Body of pancreas (tissue), 4 donors: ENCODE measurements around the gene CRKL. TPM values are rescaled to one million over a fixed set of nuclear protein-coding genes. Genes with fewer than 3 reads are reported as not detected.
"Not testable (repeated sequence)": the region's sequence is repeated elsewhere in the genome, so short reads cannot be mapped to it uniquely, and the experiment has no call there.

ENCODE experiments used
- ATAC-seq: fragments of 150-250 bp; one replicate; pipeline ENCODE4 v1.9.1; 2016
- DNase-seq, 4 donors: peaks; one replicate each; pipeline ENCODE4 v3.0.0-alpha.2; 2019
- H3K27ac ChIP-seq, 4 donors: fragments of 200-600 bp; sonication (generic); 1 replicate in 3 of 4; 2 replicates in 1 of 4; pipeline versions ENCODE4 v1.5.1 to v1.6.1; 2016 to 2019; ENCODE audit warnings: mild to moderate bottlenecking in 1 of 4, mixed read lengths in 1 of 4, moderate library complexity in 1 of 4
- H3K27me3 ChIP-seq, 2 donors: fragments of 200-600 bp; sonication (generic); one replicate each; pipeline ENCODE4 v1.6.0; 2016; ENCODE audit warnings: mild to moderate bottlenecking in 1 of 2
- H3K36me3 ChIP-seq, 2 donors: fragments of 200-600 bp; sonication (generic); replicated peaks in 1 of 2; 2 replicates each; pipeline ENCODE4 v1.5.1; 2016; ENCODE audit warnings: low read depth in 2 of 2; ENCODE audit not compliant: insufficient read depth in 1 of 2
- H3K4me1 ChIP-seq: fragments of 200-600 bp; sonication (generic); one replicate; pipeline ENCODE4 v1.6.0; 2016
- H3K4me3 ChIP-seq, 2 donors: fragments of 200-600 bp; sonication (generic); 1 replicate in 1 of 2; 2 replicates in 1 of 2; pipeline ENCODE4 v1.5.1; 2016 to 2019
- H3K9me3 ChIP-seq, 3 donors: fragments of 200-600 bp; sonication (generic); 1 replicate in 2 of 3; 2 replicates in 1 of 3; pipeline ENCODE4 v1.5.1; 2016
- CTCF ChIP-seq, 7 experiments: fragments of 450-650 bp in 4 of 7; fragments of 200-600 bp in 3 of 7; sonication (generic) in 3 of 7; IDR thresholded peaks; one replicate each; pipeline ENCODE4 v1.5.1; 2016 to 2019; ENCODE audit warnings: antibody characterized with exemption in 7 of 7
- POLR2A ChIP-seq, 3 donors: fragments of 450-650 bp; IDR thresholded peaks; one replicate each; pipeline ENCODE4 v1.6.1; 2016; ENCODE audit warnings: antibody characterized with exemption in 3 of 3, mild to moderate bottlenecking in 2 of 3
- WGBS, 2 donors: methylation state at CpG; one replicate each; pipeline ENCODE4 v1.1.5; 2017; 5-methylcytosine and 5-hydroxymethylcytosine counted together
- intact Hi-C: fragments of 100-400 bp; cut with DNase I; formaldehyde crosslinking; loops from one replicate; pipeline ENCODE4 v1.15.1; 2023
- total RNA-seq, 2 donors: library from RNA; depleted of rRNA; stranded (reverse); fragments of >200 nt; gene quantifications; one replicate each; pipeline ENCODE4 v1.1.0, GENCODE V29; 2016

The CRKL gene
- total RNA-seq, 2 donors from 2014 or later, result 18.2 to 25.4 TPM

GRCh38 chr22:20887375-20887774, 29.8 kb upstream of the CRKL start:
- H3K36me3 ChIP-seq, result peaks cover 7 to 13% of the 10 kb centered on the region in 2 donors
- intact Hi-C loops, result no loop called here

GRCh38 chr22:20889025-20889704, 28.0 kb upstream of the CRKL start:
- intact Hi-C loops, result no loop called here
- TF ChIP-seq POLR2A (IDR thresholded peaks at IDR 0.05) (no peak), CTCF (IDR thresholded peaks at IDR 0.05) (no peak)
- peaks cover 7% of the 10 kb centered on the region in 2 donors for H3K36me3 ChIP-seq
- ATAC-seq (no peak), DNase-seq (no peak)
- H3K27me3 ChIP-seq, result no peaks in the 10 kb centered on the region
- H3K27ac ChIP-seq, result no peak overlapping the region
- 89 to 94% methylated on average over 6 of the region's 6 CpGs for WGBS, 2 donors
- no peaks in the 10 kb centered on the region for H3K9me3 ChIP-seq
- H3K4me3 ChIP-seq, result no peak overlapping the region
- H3K4me1 ChIP-seq, result peaks cover 8% of the 10 kb centered on the region

More at GRCh38 chr22:20887375-20887774, 29.8 kb upstream of the CRKL start:
- Histone ChIP-seq H3K4me3 (no peak overlapping the region), H3K9me3 (no peaks in the 10 kb centered on the region), H3K4me1 (peaks cover 8% of the 10 kb centered on the region), H3K27me3 (no peaks in the 10 kb centered on the region), H3K27ac (no peak overlapping the region)
- DNase-seq (no peak), ATAC-seq (no peak)
- TF ChIP-seq POLR2A (IDR thresholded peaks at IDR 0.05) (no peak), CTCF (IDR thresholded peaks at IDR 0.05) (no peak)
- WGBS, 2 donors, result 83 to 84% methylated on average over 5 of the region's 5 CpGs

GRCh38 chr22:20889904-20890540, 27.2 kb upstream of the CRKL start:
- H3K4me3 ChIP-seq, result no peak overlapping the region
- DNase-seq (no peak), ATAC-seq (no peak)
- H3K27ac ChIP-seq, result no peak overlapping the region
- peaks cover 8% of the 10 kb centered on the region for H3K4me1 ChIP-seq
- H3K9me3 ChIP-seq, result no peaks in the 10 kb centered on the region
- WGBS, 2 donors, result 87 to 94% methylated on average over 13 of the region's 13 CpGs
- intact Hi-C loops, result no loop called here
- no peaks in the 10 kb centered on the region for H3K27me3 ChIP-seq
- H3K36me3 ChIP-seq, result peaks cover 7% of the 10 kb centered on the region in 2 donors
- TF ChIP-seq POLR2A (IDR thresholded peaks at IDR 0.05), result no peak

- Histone ChIP-seq H3K4me1 (no peaks in the 10 kb centered on the region), H3K27me3 (no peaks in the 10 kb centered on the region), H3K9me3 (no peaks in the 10 kb centered on the region), H3K4me3 (no peak overlapping the region), H3K27ac (no peak overlapping the region), H3K36me3 (peaks cover 7% of the 10 kb centered on the region in 2 donors)
- DNase-seq (no peak), ATAC-seq (no peak)
- 92 to 96% methylated on average over 6 of the region's 6 CpGs for WGBS, 2 donors
- intact Hi-C loops, result no loop called here
- TF ChIP-seq CTCF (IDR thresholded peaks at IDR 0.05) (no peak), POLR2A (IDR thresholded peaks at IDR 0.05) (no peak)
These were observed 26.2 kb upstream of the CRKL start for GRCh38 chr22:20890975-20891374.

GRCh38 chr22:20897737-20898136, 19.5 kb upstream of the CRKL start:
- H3K27ac ChIP-seq, H3K4me3 ChIP-seq, H3K4me1 ChIP-seq, intact Hi-C loops, H3K9me3 ChIP-seq, H3K27me3 ChIP-seq, DNase-seq, H3K36me3 ChIP-seq, ATAC-seq: not testable (repeated sequence)
- WGBS, 2 donors, result 80 to 82% methylated on average over 6 to 7 of the region's 7 CpGs
